GM12878 (cell line): ENCODE measurements around the gene PCGF1. TPM values are rescaled to one million over a fixed set of nuclear protein-coding genes. Genes with fewer than 3 reads are reported as not detected.
A peak's percentile ranks its signal among the peaks of the same experiment; 100 is the strongest.

Source experiments
- CBX3 ChIP-seq: fragments of 200-600 bp; sonication (generic); IDR thresholded peaks from 2 replicates; pipeline ENCODE4 v1.6.1; 2016; ENCODE audit warnings: low read depth, borderline replicate concordance
- CBX5 ChIP-seq: sonication (generic); IDR thresholded peaks from 2 replicates; pipeline ENCODE4 v1.6.1; 2016; ENCODE audit warnings: low read depth, moderate library complexity, mild to moderate bottlenecking, inconsistent platforms
- CEBPZ ChIP-seq: fragments of 150-350 bp; IDR thresholded peaks from 2 replicates; pipeline ENCODE4 v1.6.1; 2016; ENCODE audit warnings: low read depth, low read length
- CHD2 ChIP-seq: IDR thresholded peaks from 2 replicates; pipeline ENCODE4 v1.6.1; 2011; ENCODE audit warnings: low read depth, low read length, improper control_type of control experiment, borderline replicate concordance
- IKZF1 ChIP-seq: fragments of 450-650 bp; conservative IDR thresholded peaks from 2 replicates; pipeline ENCODE4 v1.6.1; 2017; ENCODE audit warnings: antibody characterized with exemption, mild to moderate bottlenecking
- KAT2A ChIP-seq: conservative IDR thresholded peaks from 2 replicates; pipeline ENCODE4 v1.6.1; 2011; ENCODE audit warnings: low read depth, low read length; ENCODE audit not compliant: control insufficient read depth
- MAX ChIP-seq: IDR thresholded peaks from 2 replicates; pipeline ENCODE4 v1.6.1; 2012; ENCODE audit warnings: low read depth, low read length, improper control_type of control experiment
- MEF2A ChIP-seq: IDR thresholded peaks from 2 replicates; pipeline ENCODE4 v1.6.1; 2011; ENCODE audit warnings: low read depth, mild to moderate bottlenecking, low read length, moderate library complexity; ENCODE audit not compliant: insufficient read depth
- MXI1 ChIP-seq: fragments of 150-350 bp; IDR thresholded peaks from 2 replicates; pipeline ENCODE4 v1.6.1; 2011; ENCODE audit warnings: low read depth, mild to moderate bottlenecking, inconsistent platforms, low read length, improper control_type of control experiment
- NFYB ChIP-seq: IDR thresholded peaks from 2 replicates; pipeline ENCODE4 v1.6.1; 2011; ENCODE audit warnings: low read depth, mild to moderate bottlenecking, low read length, improper control_type of control experiment, moderate library complexity; ENCODE audit not compliant: insufficient read depth
- RB1 ChIP-seq: fragments of 450-650 bp; formaldehyde crosslinking; IDR thresholded peaks from 2 replicates; pipeline ENCODE4 v1.6.1; 2017; ENCODE audit warnings: mild to moderate bottlenecking, borderline replicate concordance
- RBBP5 ChIP-seq: fragments of 200-600 bp; sonication (generic); conservative IDR thresholded peaks from 2 replicates; pipeline ENCODE4 v1.6.1; 2016
- SKIL ChIP-seq: fragments of 450-650 bp; IDR thresholded peaks from 2 replicates; pipeline ENCODE4 v1.6.1; 2017; ENCODE audit warnings: mild to moderate bottlenecking, low read depth, inconsistent platforms; ENCODE audit not compliant: poor library complexity, severe bottlenecking
- SPI1 ChIP-seq: IDR thresholded peaks from 2 replicates; pipeline ENCODE4 v1.6.1; 2011; ENCODE audit warnings: low read depth, mild to moderate bottlenecking, low read length, moderate library complexity, borderline replicate concordance; ENCODE audit not compliant: insufficient read depth
- STAT1 ChIP-seq: fragments of 450-650 bp; conservative IDR thresholded peaks from 2 replicates; pipeline ENCODE4 v1.6.1; 2014; ENCODE audit warnings: antibody characterized with exemption, mild to moderate bottlenecking
- USF2 ChIP-seq: IDR thresholded peaks from 2 replicates; pipeline ENCODE4 v1.6.1; 2011; ENCODE audit warnings: low read depth, low read length, improper control_type of control experiment, borderline replicate concordance
- ZNF217 ChIP-seq: fragments of 450-650 bp; IDR thresholded peaks from 2 replicates; pipeline ENCODE4 v1.6.1; 2017; ENCODE audit warnings: antibody characterized with exemption, mild to moderate bottlenecking
- ZNF24 ChIP-seq: fragments of 450-650 bp; IDR thresholded peaks from 2 replicates; pipeline ENCODE4 v1.6.1; 2017; ENCODE audit warnings: antibody characterized with exemption, mild to moderate bottlenecking
- polyA plus RNA-seq, 11 experiments: library from polyadenylated mRNA; depleted of rRNA in 4 of 11; unstranded in 6 of 11; stranded (reverse) in 5 of 11; fragments of >200 nt; fragmentation: Nextera tagmentation in 4 of 11; fragmentation: Illumina TruSeq in 1 of 11; extraction: Ambion mirVana in 4 of 11; extraction: Trizol in 1 of 11; gene quantifications; 1 replicate in 1 of 11; 2 replicates in 10 of 11; pipeline versions ENCODE4 v1.2.1 to v1.2.3, GENCODE V29; 2011 to 2016; ENCODE audit warnings: inconsistent platforms in 2 of 11, missing spikeins in 2 of 11, low read depth in 1 of 11
- total RNA-seq, 4 experiments: library from RNA; depleted of rRNA in 3 of 4; stranded (reverse); fragments of >200 nt in 3 of 4; fragmentation: Illumina TruSeq in 1 of 4; extraction: Trizol in 1 of 4; gene quantifications; 2 replicates each; pipeline versions ENCODE4 v1.2.1 to v1.2.3, GENCODE V29; 2013 to 2021
- TF ChIP-seq, protein P1 (sequence below): fragments of 450-650 bp; IDR thresholded peaks from 2 replicates; pipeline ENCODE4 v1.6.1; 2016; ENCODE audit warnings: mild to moderate bottlenecking

Gene PCGF1
- total and polyA plus RNA-seq, 10 of the 15 experiments (the other 5 are each of a cell fraction or from before 2014, with no cell fraction given) = 23.1 to 50.8 (median 27.4) TPM

DNA sequence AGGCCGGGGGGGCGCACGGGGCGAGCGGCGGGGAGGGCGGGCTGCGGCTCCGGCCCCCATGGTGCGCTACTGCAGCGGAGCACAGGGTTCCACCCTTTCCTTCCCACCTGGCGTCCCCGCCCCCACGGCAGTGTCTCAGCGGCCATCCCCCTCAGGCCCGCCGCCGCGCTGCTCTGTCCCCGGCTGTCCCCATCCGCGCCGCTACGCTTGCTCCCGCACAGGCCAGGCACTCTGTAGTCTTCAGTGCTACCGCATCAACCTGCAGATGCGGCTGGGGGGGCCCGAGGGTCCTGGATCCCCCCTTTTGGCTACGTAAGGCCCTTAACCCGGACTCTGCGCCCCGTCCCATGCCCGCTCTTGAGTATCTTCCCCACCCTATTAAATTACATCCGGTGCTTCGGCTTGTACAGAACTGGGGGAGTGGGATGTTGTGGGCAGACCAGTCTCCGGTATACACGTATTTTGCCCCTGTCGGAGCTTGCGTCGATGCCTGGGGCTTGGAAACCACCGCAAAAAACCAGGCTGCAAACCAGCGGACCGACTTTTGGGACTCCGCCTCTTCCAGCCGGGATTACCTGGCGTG is 49.9 kb downstream of the PCGF1 start (continued):
- no peak for TF ChIP-seq CEBPZ
- TF ChIP-seq RB1 = peak; percentile 81
- TF ChIP-seq KAT2A = no peak
- TF ChIP-seq, protein P1, sequence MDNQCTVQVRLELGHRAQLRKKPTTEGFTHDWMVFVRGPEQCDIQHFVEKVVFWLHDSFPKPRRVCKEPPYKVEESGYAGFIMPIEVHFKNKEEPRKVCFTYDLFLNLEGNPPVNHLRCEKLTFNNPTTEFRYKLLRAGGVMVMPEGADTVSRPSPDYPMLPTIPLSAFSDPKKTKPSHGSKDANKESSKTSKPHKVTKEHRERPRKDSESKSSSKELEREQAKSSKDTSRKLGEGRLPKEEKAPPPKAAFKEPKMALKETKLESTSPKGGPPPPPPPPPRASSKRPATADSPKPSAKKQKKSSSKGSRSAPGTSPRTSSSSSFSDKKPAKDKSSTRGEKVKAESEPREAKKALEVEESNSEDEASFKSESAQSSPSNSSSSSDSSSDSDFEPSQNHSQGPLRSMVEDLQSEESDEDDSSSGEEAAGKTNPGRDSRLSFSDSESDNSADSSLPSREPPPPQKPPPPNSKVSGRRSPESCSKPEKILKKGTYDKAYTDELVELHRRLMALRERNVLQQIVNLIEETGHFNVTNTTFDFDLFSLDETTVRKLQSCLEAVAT = peak; percentile 73
- peak; percentile 21; the same call in 1 of the 2 replicates for TF ChIP-seq ZNF217
- TF ChIP-seq CBX5 = 0 out of 2 replicates have a peak, but pooled peaks have one; percentile 18
- TF ChIP-seq MEF2A = no peak
- TF ChIP-seq SPI1 = no peak
- TF ChIP-seq MXI1 = peak; percentile 31; the same call in 1 of the 2 replicates
- TF ChIP-seq NFYB = no peak
- no peak for TF ChIP-seq MAX
- TF ChIP-seq CHD2 = peak; percentile 66; the same call in 1 of the 2 replicates
- no peak for TF ChIP-seq ZNF24
- no peak for TF ChIP-seq SKIL
- no peak for TF ChIP-seq CBX3
- TF ChIP-seq STAT1 = 0 out of 2 replicates have a peak, but pooled peaks have one; percentile 75
- TF ChIP-seq IKZF1 = peak; percentile 96
- no peak for TF ChIP-seq USF2
- no peak for TF ChIP-seq RBBP5
